Body of pancreas (tissue), 4 donors: ENCODE measurements around the gene CFAP92. TPM values are rescaled to one million over a fixed set of nuclear protein-coding genes. Genes with fewer than 3 reads are reported as not detected.

Experiments
- ATAC-seq: fragments of 150-250 bp; one replicate; pipeline ENCODE4 v1.9.1; 2016
- DNase-seq, 4 donors: peaks; one replicate each; pipeline ENCODE4 v3.0.0-alpha.2; 2019
- H3K27ac ChIP-seq, 4 donors: fragments of 200-600 bp; sonication (generic); 1 replicate in 3 of 4; 2 replicates in 1 of 4; pipeline versions ENCODE4 v1.5.1 to v1.6.1; 2016 to 2019; ENCODE audit warnings: mild to moderate bottlenecking in 1 of 4, mixed read lengths in 1 of 4, moderate library complexity in 1 of 4
- H3K27me3 ChIP-seq, 2 donors: fragments of 200-600 bp; sonication (generic); one replicate each; pipeline ENCODE4 v1.6.0; 2016; ENCODE audit warnings: mild to moderate bottlenecking in 1 of 2
- H3K36me3 ChIP-seq, 2 donors: fragments of 200-600 bp; sonication (generic); replicated peaks in 1 of 2; 2 replicates each; pipeline ENCODE4 v1.5.1; 2016; ENCODE audit warnings: low read depth in 2 of 2; ENCODE audit not compliant: insufficient read depth in 1 of 2
- H3K4me1 ChIP-seq: fragments of 200-600 bp; sonication (generic); one replicate; pipeline ENCODE4 v1.6.0; 2016
- H3K4me3 ChIP-seq, 2 donors: fragments of 200-600 bp; sonication (generic); 1 replicate in 1 of 2; 2 replicates in 1 of 2; pipeline ENCODE4 v1.5.1; 2016 to 2019
- H3K9me3 ChIP-seq, 3 donors: fragments of 200-600 bp; sonication (generic); 1 replicate in 2 of 3; 2 replicates in 1 of 3; pipeline ENCODE4 v1.5.1; 2016
- CTCF ChIP-seq, 7 experiments: fragments of 450-650 bp in 4 of 7; fragments of 200-600 bp in 3 of 7; sonication (generic) in 3 of 7; IDR thresholded peaks; one replicate each; pipeline ENCODE4 v1.5.1; 2016 to 2019; ENCODE audit warnings: antibody characterized with exemption in 7 of 7
- POLR2A ChIP-seq, 3 donors: fragments of 450-650 bp; IDR thresholded peaks; one replicate each; pipeline ENCODE4 v1.6.1; 2016; ENCODE audit warnings: antibody characterized with exemption in 3 of 3, mild to moderate bottlenecking in 2 of 3
- WGBS, 2 donors: methylation state at CpG; one replicate each; pipeline ENCODE4 v1.1.5; 2017; 5-methylcytosine and 5-hydroxymethylcytosine counted together
- intact Hi-C: fragments of 100-400 bp; cut with DNase I; formaldehyde crosslinking; loops from one replicate; pipeline ENCODE4 v1.15.1; 2023
- total RNA-seq, 2 donors: library from RNA; depleted of rRNA; stranded (reverse); fragments of >200 nt; gene quantifications; one replicate each; pipeline ENCODE4 v1.1.0, GENCODE V29; 2016

Gene CFAP92
- total RNA-seq, 2 donors from 2014 or later, result not detected

GRCh38 chr3:129018751-129019150, 24.9 kb upstream of the CFAP92 start:
- no peak overlapping the region for H3K27ac ChIP-seq
- TF ChIP-seq POLR2A (IDR thresholded peaks at IDR 0.05) (no peak), CTCF (IDR thresholded peaks at IDR 0.05) (no peak)
- 80 to 83% methylated on average over 9 of the region's 9 CpGs for WGBS, 2 donors
- intact Hi-C loops, result no loop called here
- H3K9me3 ChIP-seq, result no peaks in the 10 kb centered on the region
- no peaks in the 10 kb centered on the region for H3K27me3 ChIP-seq
- ATAC-seq (no peak), DNase-seq (no peak)
- no peak overlapping the region for H3K4me3 ChIP-seq
- no peaks in the 10 kb centered on the region for H3K4me1 ChIP-seq
- no peaks in the 10 kb centered on the region for H3K36me3 ChIP-seq

- ATAC-seq (no peak), DNase-seq (no peak)
- intact Hi-C loops, result no loop called here
- Histone ChIP-seq H3K9me3 (no peaks in the 10 kb centered on the region), H3K36me3 (no peaks in the 10 kb centered on the region), H3K4me1 (no peaks in the 10 kb centered on the region), H3K27ac (no peak overlapping the region), H3K4me3 (no peak overlapping the region), H3K27me3 (no peaks in the 10 kb centered on the region)
- 66 to 80% methylated on average over 2 of the region's 2 CpGs for WGBS, 2 donors
- no peak for TF ChIP-seq POLR2A (IDR thresholded peaks at IDR 0.05)
- no peak for TF ChIP-seq CTCF (IDR thresholded peaks at IDR 0.05)
Measured at GRCh38 chr3:129018271-129018670, 24.4 kb upstream of the CFAP92 start.

GRCh38 chr3:129017484-129017899, 23.6 kb upstream of the CFAP92 start:
- DNase-seq (no peak), ATAC-seq (no peak)
- H3K4me3 ChIP-seq, result no peak overlapping the region
- no peaks in the 10 kb centered on the region for H3K4me1 ChIP-seq
- H3K9me3 ChIP-seq, result no peaks in the 10 kb centered on the region
- no peaks in the 10 kb centered on the region for H3K36me3 ChIP-seq
- H3K27ac ChIP-seq, result peak overlapping the region in 1 of 4 donors; percentile 8
- intact Hi-C loops, result no loop called here
- no peaks in the 10 kb centered on the region for H3K27me3 ChIP-seq
- TF ChIP-seq POLR2A (IDR thresholded peaks at IDR 0.05), result no peak
- no peak for TF ChIP-seq CTCF (IDR thresholded peaks at IDR 0.05)
- WGBS, 2 donors, result 57 to 61% methylated on average over 7 of the region's 7 CpGs

- H3K4me1 ChIP-seq, result no peaks in the 10 kb centered on the region
- intact Hi-C loops, result no loop called here
- DNase-seq, result no peak
Measured at GRCh38 chr3:129016720-129017483, 23.0 kb upstream of the CFAP92 start.

More at GRCh38 chr3:129016720-129017483, 23.0 kb upstream of the CFAP92 start:
- H3K27ac ChIP-seq, result peak overlapping the region in 1 of 4 donors; percentile 8
- H3K36me3 ChIP-seq, result no peaks in the 10 kb centered on the region
- no peak overlapping the region for H3K4me3 ChIP-seq
- WGBS, 2 donors, result 82 to 83% methylated on average over 8 to 14 of the region's 14 CpGs
- no peak for ATAC-seq
- H3K9me3 ChIP-seq, result no peaks in the 10 kb centered on the region
- TF ChIP-seq POLR2A (IDR thresholded peaks at IDR 0.05) (no peak), CTCF (IDR thresholded peaks at IDR 0.05) (no peak)
- no peaks in the 10 kb centered on the region for H3K27me3 ChIP-seq
